ENCODE measurements around the gene EIF3A.

- TF ChIP-seq CTCF (IDR thresholded peaks at IDR 0.05) (no peak), POLR2AphosphoS5 (IDR thresholded peaks at IDR 0.05) (no peak)
Measured at GRCh38 chr10:119039161-119039560, 41.5 kb downstream of the EIF3A start.
